ENCODE results near the gene TRIM29.

Gene TRIM29

DNA sequence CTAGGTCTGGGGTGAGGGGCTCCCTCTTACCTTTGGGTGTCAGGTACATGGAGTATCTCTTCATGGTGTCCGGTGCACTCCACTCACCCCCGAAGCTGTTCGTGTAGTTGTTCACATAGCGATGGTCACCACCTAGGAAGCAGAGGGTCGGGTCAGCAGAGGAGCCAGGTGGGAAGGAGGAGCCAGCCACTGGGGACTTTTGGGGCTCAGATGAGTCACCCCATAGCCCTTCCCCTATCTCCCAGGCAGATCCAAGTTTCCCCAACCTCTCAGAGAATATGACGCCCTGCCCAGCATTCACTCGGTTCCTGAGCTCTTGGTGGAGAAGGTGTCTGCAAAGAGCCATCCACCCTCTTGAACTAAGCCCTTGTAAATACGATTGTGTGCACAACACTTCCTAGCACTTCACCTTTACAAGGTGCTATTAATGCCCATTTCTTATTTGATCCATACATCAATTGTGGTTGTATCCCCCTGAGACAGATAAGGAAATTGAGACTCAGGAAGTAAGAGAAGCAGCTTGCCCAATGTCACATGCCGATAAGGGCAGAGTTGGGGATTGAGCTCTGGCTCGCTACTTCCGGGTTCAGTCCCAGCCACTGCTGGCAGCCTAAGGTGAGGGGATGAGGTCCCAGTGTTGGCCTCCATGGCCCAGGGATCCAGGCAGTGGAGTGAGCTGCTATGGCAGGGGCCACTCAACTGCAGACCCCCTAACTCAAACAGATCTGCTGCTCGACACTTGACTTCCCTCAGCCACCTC, 14.8 kb downstream of the TRIM29 start:
- no peak for DNase-seq (ENCODE audit: low read depth, low spot score)

- DNase-seq (ENCODE audit: low read depth, low spot score) = no peak
Observed at GRCh38 chr11:120121914-120122473, 15.9 kb downstream of the TRIM29 start.

- DNase-seq (ENCODE audit: low read depth, low spot score) = no peak
Observed at GRCh38 chr11:120121336-120121735, 16.6 kb downstream of the TRIM29 start.

DNA sequence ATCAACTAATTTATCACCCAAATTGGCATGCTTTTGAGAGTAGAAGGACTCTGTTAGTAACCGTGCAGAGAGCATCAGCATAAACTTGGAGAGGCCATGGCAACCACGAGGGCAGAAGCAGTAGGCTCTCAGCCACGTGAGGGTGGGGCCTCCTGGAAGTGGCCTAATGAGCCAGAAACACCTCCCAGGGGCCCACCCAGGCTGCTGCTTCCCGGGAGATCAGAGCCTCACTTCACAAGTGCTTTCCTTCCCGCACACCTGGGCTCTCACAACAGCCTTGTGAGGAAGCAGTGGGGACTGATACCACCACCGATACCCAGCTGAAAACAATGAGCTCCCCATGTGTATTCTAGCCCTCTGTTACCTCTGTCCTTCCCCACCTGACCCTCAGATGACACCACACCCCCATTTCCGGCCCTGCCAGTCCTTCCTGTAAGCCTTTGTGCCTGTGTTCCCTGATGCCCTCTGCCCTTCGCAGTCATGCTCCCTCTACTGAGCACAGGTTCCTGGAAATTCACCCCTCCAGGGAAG, 17.0 kb downstream of the TRIM29 start:
- DNase-seq (ENCODE audit: low read depth, low spot score) = no peak

DNA sequence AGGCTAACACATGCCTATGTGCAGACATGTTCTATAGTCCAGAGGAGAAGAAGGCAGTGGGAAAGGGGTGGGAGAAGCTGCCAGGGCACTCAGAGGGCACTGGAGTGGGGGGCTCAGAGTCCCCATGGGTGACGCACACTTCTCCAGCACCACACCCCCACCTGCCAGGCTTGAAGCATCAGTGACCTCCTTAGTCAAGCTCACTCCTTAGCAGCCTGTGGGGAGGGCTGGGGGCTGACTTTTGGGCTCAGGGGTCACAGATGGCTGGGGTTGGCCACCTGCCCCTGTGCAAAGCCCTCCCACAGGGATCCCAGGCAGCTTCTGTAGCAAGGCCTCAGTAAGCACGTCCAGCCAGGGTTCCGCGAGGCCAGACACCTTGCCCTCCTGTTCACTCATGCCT, 18.8 kb downstream of the TRIM29 start:
- no peak for DNase-seq (ENCODE audit: low read depth, low spot score)

- DNase-seq (ENCODE audit: low read depth, low spot score) = no peak
Observed at GRCh38 chr11:120117991-120118390, 19.9 kb downstream of the TRIM29 start.

GRCh38 chr11:120116966-120117365, 20.9 kb downstream of the TRIM29 start:
- DNase-seq (ENCODE audit: low read depth, low spot score) = no peak

DNA sequence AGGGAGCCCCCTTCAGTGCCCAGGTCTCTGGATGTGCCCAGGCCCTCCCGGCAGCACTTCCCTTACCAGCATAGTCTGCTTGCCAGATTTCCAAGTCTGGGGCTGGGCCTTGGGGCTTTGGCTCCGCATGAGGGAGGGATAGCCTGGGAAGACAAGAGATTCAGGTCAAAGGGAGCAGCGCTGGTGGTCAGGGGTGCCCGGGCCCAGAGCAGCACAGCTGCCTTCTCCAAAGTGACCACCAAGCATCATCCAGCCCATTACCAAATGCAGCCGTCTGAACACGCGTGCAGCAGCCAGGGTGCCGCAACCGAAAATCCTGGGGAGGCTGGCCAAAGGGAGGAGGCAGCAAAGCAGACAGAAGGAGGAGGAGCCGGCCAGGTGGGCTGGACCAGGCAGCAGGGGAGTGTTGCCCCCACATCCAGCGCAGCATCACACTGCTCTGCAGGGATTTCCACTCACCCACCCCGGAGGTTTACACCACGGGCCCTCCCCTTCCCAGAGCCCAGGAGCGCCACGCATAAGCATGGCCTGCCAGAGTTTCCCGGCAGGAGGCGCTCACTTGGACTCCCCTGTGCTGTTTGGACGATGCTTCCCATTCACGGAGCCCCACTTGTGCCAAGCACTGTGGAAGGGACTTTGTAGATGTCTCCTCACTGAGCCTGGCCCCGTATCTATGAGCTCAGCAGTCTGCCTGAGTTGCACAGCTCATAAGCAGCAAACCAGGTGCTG, 22.5 kb downstream of the TRIM29 start:
- DNase-seq (ENCODE audit: low read depth, low spot score) = no peak

- no peak for DNase-seq (ENCODE audit: low read depth, low spot score)
Observed at GRCh38 chr11:120112174-120112796, 25.6 kb downstream of the TRIM29 start.

DNA sequence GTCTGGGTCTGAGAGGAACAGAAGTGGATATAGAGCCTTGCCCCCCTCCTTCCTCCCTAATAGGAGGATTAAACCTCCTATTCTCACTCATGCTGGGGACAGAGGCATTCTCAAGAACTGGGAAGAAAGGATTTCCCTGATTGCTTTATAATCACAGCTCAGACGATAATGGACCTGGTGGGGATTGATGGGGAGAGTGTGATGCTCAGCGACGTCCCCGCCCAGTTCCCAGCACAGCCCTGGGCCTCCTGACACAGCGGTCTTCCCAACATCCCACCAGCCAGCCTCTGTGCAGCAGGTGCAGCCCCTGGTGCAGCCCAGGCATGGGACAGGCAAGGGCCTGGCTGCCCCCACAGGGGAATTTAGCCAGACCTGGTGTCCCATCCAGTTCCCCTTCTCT, 28.4 kb downstream of the TRIM29 start:
- no peak for DNase-seq (ENCODE audit: low read depth, low spot score)

DNA sequence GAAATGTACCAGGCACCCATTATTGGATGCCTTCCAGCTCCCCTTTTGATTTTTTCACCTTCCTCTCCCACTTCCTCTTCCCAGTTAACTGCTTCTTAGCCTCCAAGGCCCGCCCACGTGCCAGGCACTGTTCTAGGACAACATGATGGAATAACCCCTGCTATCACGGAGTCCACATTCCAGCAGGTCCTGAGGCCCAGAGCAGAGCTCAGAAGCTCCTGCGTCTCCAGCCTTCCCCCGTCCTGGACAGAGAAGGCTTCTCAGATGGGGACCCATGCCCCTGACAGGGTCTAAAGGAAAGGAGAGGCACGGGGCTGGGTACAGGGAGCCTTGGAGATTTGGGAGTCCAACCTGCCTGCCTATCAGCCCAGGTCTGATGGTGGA, 29.1 kb downstream of the TRIM29 start:
- no peak for DNase-seq (ENCODE audit: low read depth, low spot score)

GRCh38 chr11:120108154-120108784, 29.6 kb downstream of the TRIM29 start:
- peak; percentile 16 for DNase-seq (ENCODE audit: low read depth, low spot score)

- DNase-seq (ENCODE audit: low read depth, low spot score) = no peak
Observed at GRCh38 chr11:120107692-120108091, 30.2 kb downstream of the TRIM29 start.

DNA sequence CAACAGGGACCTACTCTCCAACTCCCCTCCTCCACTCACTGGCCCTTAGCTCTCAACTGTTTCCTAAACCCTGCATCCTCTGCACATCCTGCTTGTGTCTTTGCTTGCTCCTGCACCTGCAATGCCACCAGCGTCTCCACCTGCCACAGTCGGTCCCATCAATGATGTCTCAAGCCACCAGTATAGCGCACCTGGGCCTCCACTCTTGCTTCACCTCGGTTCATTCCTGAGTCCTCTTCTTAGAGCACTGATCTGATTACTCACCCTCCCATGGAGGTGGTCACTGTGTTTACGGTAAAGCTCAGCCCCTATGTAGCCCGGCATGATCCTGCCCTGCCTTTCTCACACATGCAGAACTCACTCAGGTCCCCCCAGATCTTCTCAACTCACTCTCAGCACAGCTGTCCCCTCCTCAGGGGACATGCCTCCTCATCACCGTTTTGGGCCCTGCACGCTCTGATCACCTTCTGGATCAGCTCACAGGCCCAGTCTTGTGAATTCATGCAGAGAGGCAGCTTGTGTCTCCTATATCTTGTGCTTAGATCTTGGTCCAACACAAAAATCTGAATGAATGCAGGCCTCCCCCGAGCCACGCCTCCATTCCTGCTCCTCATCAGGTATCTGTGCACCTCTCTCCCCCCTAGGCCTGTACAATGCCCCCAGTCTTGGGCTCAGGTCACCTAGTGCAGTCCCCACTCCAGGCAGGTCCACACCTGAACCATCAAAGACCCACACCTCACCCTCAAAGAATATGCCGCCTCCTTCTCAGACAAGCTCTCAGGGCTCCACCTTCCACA, 31.4 kb downstream of the TRIM29 start:
- DNase-seq (ENCODE audit: low read depth, low spot score) = no peak

GRCh38 chr11:120105576-120105975, 32.3 kb downstream of the TRIM29 start:
- DNase-seq (ENCODE audit: low read depth, low spot score) = no peak

GRCh38 chr11:120104041-120104565, 33.8 kb downstream of the TRIM29 start:
- no peak for DNase-seq (ENCODE audit: low read depth, low spot score)

GRCh38 chr11:120102864-120103122, 35.1 kb downstream of the TRIM29 start:
- DNase-seq (ENCODE audit: low read depth, low spot score) = no peak

DNA sequence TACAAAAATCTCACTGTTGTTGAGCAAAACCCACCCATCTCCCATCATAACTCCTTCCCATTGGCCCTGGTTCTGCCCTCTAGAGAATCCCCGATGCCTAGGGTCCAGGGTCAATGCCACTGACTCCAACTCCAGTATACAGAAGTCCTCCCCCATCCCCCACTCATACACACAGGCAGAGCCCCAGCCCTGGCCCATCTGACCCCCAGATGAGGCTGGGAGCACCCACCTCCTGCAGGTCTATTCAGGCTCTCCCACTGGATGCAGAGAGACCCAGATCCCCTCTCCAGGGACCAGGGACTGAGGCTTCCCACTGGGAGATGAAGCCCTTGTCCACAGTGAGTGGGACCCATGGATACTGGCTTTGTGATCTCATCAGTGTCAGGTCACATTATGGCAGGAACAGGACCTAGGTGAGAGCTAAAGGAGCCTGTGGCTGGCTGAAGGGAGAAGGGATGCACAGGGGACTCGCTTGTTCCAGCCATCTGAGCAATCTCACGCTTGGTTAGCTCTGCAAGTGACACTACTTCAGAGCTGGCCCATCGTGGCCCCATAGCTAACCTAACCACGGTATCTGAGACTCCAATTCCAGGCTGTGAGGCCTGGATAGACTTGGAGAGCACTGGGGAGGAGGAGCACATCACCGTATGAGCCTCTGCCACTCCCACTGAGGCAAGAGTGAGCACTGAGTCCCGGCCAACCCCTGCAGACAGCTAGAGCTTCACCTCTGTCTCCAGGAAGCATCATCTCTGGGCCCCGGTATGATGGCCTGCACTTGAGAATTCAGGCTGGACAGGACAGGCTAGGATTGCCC, 35.7 kb downstream of the TRIM29 start:
- no peak for DNase-seq (ENCODE audit: low read depth, low spot score)

DNA sequence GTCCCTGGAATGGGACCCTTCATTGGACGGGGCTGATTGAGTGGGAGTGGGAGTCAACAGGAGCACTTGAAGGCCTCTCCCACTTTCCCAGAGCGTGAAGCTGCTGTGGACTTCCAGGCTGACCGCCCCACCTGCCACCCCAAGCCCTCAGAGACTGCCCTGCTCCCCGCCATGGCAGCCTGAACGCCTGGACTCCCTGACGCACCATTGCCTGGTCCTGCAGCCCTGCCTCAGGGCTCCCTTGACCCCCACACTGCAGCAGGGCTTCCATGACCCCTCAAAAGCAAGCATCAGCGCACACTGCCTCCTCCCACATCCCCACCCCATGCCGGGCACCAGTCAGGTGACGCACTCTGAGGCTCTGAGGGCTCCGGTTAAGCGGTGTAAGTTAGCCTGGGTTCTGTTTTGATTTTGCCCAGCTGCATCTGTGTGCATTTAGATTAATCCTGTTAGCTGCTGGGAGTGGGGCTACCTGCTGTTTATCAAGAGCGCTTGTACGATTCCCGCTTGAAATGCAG, 39.4 kb downstream of the TRIM29 start:
- DNase-seq (ENCODE audit: low read depth, low spot score) = no peak
